ENCODE data around the gene ITGB4.

DNA sequence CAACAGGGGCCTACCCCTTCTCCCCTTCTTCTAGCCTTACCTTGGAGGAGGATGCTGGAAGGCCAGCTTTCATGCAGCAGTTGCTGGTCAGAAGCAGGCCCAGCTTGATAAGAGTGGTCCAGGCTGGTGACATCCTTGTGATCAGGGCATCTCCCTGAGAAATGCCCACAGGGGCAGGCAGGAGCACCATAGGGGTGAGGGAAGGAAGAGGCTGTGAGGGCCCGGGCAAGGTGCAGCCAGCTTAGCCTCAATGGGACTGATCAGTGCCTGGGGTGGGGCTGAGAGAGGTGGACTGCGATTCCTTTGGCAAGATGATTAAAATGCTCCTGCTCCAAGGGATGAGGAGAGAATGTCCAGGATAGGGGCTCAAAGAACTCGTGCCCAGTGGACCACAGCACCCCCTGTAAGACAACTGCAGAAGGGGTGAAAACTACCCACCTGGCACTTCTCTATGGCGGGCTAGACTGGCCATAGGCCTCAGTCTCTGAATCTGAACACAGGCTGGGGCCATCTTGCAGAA is 53.3 kb downstream of the ITGB4 start:
- TF ChIP-seq POLR2A (IDR thresholded peaks at IDR 0.05) = no peak
- TF ChIP-seq, protein P1, sequence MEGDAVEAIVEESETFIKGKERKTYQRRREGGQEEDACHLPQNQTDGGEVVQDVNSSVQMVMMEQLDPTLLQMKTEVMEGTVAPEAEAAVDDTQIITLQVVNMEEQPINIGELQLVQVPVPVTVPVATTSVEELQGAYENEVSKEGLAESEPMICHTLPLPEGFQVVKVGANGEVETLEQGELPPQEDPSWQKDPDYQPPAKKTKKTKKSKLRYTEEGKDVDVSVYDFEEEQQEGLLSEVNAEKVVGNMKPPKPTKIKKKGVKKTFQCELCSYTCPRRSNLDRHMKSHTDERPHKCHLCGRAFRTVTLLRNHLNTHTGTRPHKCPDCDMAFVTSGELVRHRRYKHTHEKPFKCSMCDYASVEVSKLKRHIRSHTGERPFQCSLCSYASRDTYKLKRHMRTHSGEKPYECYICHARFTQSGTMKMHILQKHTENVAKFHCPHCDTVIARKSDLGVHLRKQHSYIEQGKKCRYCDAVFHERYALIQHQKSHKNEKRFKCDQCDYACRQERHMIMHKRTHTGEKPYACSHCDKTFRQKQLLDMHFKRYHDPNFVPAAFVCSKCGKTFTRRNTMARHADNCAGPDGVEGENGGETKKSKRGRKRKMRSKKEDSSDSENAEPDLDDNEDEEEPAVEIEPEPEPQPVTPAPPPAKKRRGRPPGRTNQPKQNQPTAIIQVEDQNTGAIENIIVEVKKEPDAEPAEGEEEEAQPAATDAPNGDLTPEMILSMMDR (IDR thresholded peaks at IDR 0.05) = no peak
